Heart left ventricle (tissue), 16 donors: Measurements from ENCODE around the gene HNRNPC. TPM values are rescaled to one million over a fixed set of nuclear protein-coding genes. Genes with fewer than 3 reads are reported as not detected.
A peak's percentile ranks its signal among the peaks of the same experiment; 100 is the strongest.

ENCODE experiments used
- ATAC-seq, 4 donors: fragments of 200-7000 bp; cut with Tn5 transposase; one replicate each; pipeline ENCODE4 v1.9.1; 2020 to 2022; ENCODE audit warnings: moderate library complexity in 4 of 4, mild to moderate bottlenecking in 3 of 4, moderate number of reproducible peaks in 1 of 4
- DNase-seq, 5 donors: peaks; one replicate each; pipeline ENCODE4 v3.0.0-alpha.2; 2020
- H3K27ac ChIP-seq, 12 donors: fragments of 200-600 bp; sonication (generic) in 4 of 12; one replicate each; pipeline versions ENCODE4 v1.5.0 to v1.8.0; 2016 to 2022; ENCODE audit warnings: mild to moderate bottlenecking in 2 of 12
- H3K27me3 ChIP-seq, 9 donors: fragments of 200-600 bp; sonication (generic) in 2 of 9; one replicate each; pipeline versions ENCODE4 v1.5.1 to v1.8.0; 2016 to 2022; ENCODE audit warnings: mild to moderate bottlenecking in 3 of 9
- H3K36me3 ChIP-seq, 9 donors: fragments of 200-600 bp; sonication (generic) in 2 of 9; one replicate each; pipeline versions ENCODE4 v1.5.0 to v1.8.0; 2018 to 2022; ENCODE audit warnings: mild to moderate bottlenecking in 2 of 9
- H3K4me1 ChIP-seq, 12 donors: fragments of 200-600 bp; sonication (generic) in 4 of 12; one replicate each; pipeline versions ENCODE4 v1.5.0 to v1.8.0; 2016 to 2022; ENCODE audit warnings: mild to moderate bottlenecking in 3 of 12
- H3K4me3 ChIP-seq, 12 donors: fragments of 200-600 bp; sonication (generic) in 4 of 12; one replicate each; pipeline versions ENCODE4 v1.5.0 to v1.8.0; 2017 to 2022; ENCODE audit warnings: mild to moderate bottlenecking in 9 of 12, moderate library complexity in 4 of 12
- H3K9me3 ChIP-seq, 12 donors: fragments of 200-600 bp; sonication (generic) in 4 of 12; one replicate each; pipeline versions ENCODE4 v1.5.0 to v1.8.0; 2016 to 2022; ENCODE audit warnings: mild to moderate bottlenecking in 1 of 12
- POLR2A ChIP-seq, 2 donors: fragments of 450-650 bp; IDR thresholded peaks; one replicate each; pipeline ENCODE4 v1.6.1; 2017; ENCODE audit warnings: antibody characterized with exemption in 2 of 2, mild to moderate bottlenecking in 2 of 2, moderate library complexity in 2 of 2
- WGBS, 4 donors: extraction: QIAGEN DNeasy Blood & Tissue Kit in 2 of 4; methylation state at CpG; one replicate each; pipeline versions ENCODE4 v1.1.5 to v1.1.7; 2013 to 2018; 5-methylcytosine and 5-hydroxymethylcytosine counted together
- intact Hi-C, 10 donors: fragments of 100-400 bp; cut with DNase I; formaldehyde crosslinking; loops; one replicate each; pipeline versions ENCODE4 v1.11.1 to v1.14.2; 2022
- polyA plus RNA-seq, 2 donors: library from polyadenylated mRNA; stranded (reverse); fragments of 200-250 nt; gene quantifications; one replicate each; pipeline ENCODE4 v1.2.3, GENCODE V29; 2013
- total RNA-seq, 9 donors: library from RNA; depleted of rRNA in 2 of 9; stranded (reverse); fragments of >200 nt in 2 of 9; fragmentation: NEBNext Ultra II Directional in 3 of 9; extraction: Animal tissue kit (Norgen Biotek cat#: 25700) in 3 of 9; gene quantifications; one replicate each; pipeline versions ENCODE4 v1.1.0 to v1.2.4, GENCODE V29; 2016 to 2023
- TF ChIP-seq, protein P1 (sequence below), 12 donors: fragments of 200-600 bp; sonication (generic) in 4 of 12; IDR thresholded peaks; one replicate each; pipeline versions ENCODE4 v1.5.0 to v1.8.0; 2018 to 2022; ENCODE audit warnings: antibody characterized with exemption in 12 of 12, mild to moderate bottlenecking in 5 of 12
- donor health status: ischemic (EF 13 %, LVEDD 7.1; RV severe dilation, severe dysfunction).
- donor health status: healthy with polysubstance abuse.
- donor health status: DM: no; HTN: yes; CAD: no.
- donor health status: DM: no; HTN: no; CAD: no.
- donor health status: ischemic (EF 25% LVEDD 6.9; RV normal size, moderate dysfunction).
- donor health status: ischemic (EF 25% LVEDD 5.7; RV mildly dilated, moderate dysfunction).
- donor health status: healthy.
- donor health status: DM: yes; HTN: yes; CAD: no.
- donor health status: ischemic (EF 35%, LVEDD 5.7; RV mildly dilated, moderate dysfunction).
- donor health status: nonischemic (EF 11% LVEDD 7.7; RV severe dilation, severe dysfunction).
- donor health status: DM: yes; HTN: yes; CAD: no.
- donor health status: PGD.
- donor health status: ischemic (EF 29% LVEDD 5.4; RV normal size, mild dysfunction).
- donor health status: nonischemic (EF 23%, LVEDD 6.1; RV moderate dilation, normal function).

The HNRNPC gene
- total and polyA plus RNA-seq, 11 donors = 201 to 389 (median 255) TPM

GRCh38 chr14:21206753-21207684, 62.2 kb downstream of the HNRNPC start:
- WGBS, 4 donors = 93 to 94% (median 93%) methylated on average over 4 of the region's 4 CpGs
- Histone ChIP-seq H3K27me3 (no peaks in the 10 kb centered on the region), H3K36me3 (peaks cover 0 to 86% (median 71%) of the 10 kb centered on the region in 9 donors), H3K27ac (no peak overlapping the region), H3K4me1 (peaks cover 0 to 6% (median 0%) of the 10 kb centered on the region in 12 donors), H3K9me3 (no peaks in the 10 kb centered on the region), H3K4me3 (no peak overlapping the region)
- TF ChIP-seq, protein P1, sequence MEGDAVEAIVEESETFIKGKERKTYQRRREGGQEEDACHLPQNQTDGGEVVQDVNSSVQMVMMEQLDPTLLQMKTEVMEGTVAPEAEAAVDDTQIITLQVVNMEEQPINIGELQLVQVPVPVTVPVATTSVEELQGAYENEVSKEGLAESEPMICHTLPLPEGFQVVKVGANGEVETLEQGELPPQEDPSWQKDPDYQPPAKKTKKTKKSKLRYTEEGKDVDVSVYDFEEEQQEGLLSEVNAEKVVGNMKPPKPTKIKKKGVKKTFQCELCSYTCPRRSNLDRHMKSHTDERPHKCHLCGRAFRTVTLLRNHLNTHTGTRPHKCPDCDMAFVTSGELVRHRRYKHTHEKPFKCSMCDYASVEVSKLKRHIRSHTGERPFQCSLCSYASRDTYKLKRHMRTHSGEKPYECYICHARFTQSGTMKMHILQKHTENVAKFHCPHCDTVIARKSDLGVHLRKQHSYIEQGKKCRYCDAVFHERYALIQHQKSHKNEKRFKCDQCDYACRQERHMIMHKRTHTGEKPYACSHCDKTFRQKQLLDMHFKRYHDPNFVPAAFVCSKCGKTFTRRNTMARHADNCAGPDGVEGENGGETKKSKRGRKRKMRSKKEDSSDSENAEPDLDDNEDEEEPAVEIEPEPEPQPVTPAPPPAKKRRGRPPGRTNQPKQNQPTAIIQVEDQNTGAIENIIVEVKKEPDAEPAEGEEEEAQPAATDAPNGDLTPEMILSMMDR (IDR thresholded peaks at IDR 0.05) = no peak
- no peak for TF ChIP-seq POLR2A (IDR thresholded peaks at IDR 0.05)
- DNase-seq (no peak), ATAC-seq (no peak)
- intact Hi-C loops = no loop called here

DNA sequence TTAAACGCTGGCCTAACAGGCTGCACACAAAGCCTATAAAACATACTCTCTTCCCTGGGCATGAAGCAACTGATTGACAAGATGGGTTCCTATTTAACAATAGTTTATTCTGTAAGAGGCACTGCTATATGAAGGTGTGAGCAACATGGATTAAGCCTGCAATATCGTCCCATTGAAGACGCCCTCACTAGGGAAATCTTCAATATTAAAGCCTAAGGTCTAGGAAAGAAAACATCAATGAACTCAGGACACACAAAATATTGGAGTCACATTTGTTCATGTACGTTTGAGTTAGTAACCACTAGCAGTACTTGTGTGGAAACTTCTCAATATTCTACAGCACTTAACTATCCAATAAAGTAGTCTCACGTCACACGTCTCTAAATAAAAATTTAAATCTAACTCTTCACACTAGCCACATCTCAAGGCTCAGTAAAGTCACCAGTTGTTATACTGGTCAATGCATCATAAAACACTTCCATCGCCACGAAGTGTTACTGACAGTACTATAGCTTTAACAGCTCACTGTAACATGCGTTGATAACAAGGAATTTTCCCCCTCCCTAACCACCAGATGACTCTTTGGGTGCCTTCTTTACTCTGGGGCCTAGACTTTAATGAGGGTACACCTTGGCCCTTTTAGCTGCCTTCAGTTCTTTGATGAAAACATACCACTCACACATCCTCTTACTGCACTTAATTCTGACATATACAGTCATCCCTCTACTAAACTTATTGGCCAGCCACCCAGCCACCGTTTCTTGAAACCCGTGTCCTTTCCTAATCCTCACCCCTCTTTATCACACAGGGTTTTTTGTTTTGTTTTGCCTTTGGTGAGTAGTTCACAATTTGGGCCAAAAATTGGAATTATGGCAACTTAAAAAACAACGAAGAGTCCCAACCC, 63.3 kb downstream of the HNRNPC start:
- DNase-seq = no peak
- H3K9me3 ChIP-seq = no peaks in the 10 kb centered on the region
- intact Hi-C loops = no loop called here
- WGBS, 4 donors = 73 to 77% (median 74%) methylated on average over 12 of the region's 12 CpGs
- peaks cover 0 to 75% (median 60%) of the 10 kb centered on the region in 9 donors for H3K36me3 ChIP-seq
- peaks cover 0 to 6% (median 0%) of the 10 kb centered on the region in 12 donors for H3K4me1 ChIP-seq
- ATAC-seq = peak in 3 of 4 donors; percentile 8 to 31 (median 21)
- no peak overlapping the region for H3K4me3 ChIP-seq
- TF ChIP-seq, protein P1 (IDR thresholded peaks at IDR 0.05) = no peak
- no peak for TF ChIP-seq POLR2A (IDR thresholded peaks at IDR 0.05)
- no peak overlapping the region for H3K27ac ChIP-seq
- no peaks in the 10 kb centered on the region for H3K27me3 ChIP-seq

DNA sequence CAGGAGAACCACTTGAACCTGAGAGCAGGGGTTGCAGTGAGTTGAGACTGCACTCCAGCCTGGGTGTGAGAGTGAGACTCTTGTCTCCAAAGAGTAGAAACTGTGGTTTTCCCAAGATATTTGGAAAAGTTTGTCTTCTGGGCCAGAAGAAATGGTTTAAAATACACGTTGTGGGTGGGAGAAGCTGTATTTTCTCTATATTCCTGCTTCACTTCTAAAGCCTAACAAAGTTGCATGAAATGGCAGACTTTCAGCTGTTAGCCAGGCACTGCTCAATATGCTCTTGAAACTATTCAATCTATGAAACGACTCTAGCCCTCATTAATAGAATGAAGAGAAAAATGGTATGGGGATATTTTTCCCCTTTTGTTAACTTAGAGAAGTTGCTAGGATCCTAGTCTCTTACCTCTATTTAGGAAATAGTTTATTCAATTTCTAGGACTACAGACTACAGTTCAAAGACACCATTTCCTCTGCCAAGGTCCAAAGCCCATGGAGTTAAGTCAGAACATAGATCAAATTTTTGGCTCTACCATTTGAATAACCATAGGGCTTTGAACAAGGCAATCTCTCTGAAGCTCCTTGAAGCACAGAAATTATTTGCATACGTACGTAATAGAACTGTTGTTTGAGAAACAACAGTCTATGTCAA, 64.1 kb downstream of the HNRNPC start:
- no peak overlapping the region for H3K4me3 ChIP-seq
- no peaks in the 10 kb centered on the region for H3K27me3 ChIP-seq
- no peak for DNase-seq
- peaks cover 0 to 6% (median 0%) of the 10 kb centered on the region in 12 donors for H3K4me1 ChIP-seq
- ATAC-seq = no peak
- peaks cover 0 to 67% (median 53%) of the 10 kb centered on the region in 9 donors for H3K36me3 ChIP-seq
- no peak for TF ChIP-seq POLR2A (IDR thresholded peaks at IDR 0.05)
- TF ChIP-seq, protein P1 (IDR thresholded peaks at IDR 0.05) = no peak
- WGBS, 4 donors = 85 to 88% (median 86%) methylated on average over 4 of the region's 4 CpGs
- intact Hi-C loops = no loop called here
- no peak overlapping the region for H3K27ac ChIP-seq
- H3K9me3 ChIP-seq = no peaks in the 10 kb centered on the region
